Kidney (tissue), 14 donors: ENCODE data around the gene GDA. TPM values are rescaled to one million over a fixed set of nuclear protein-coding genes. Genes with fewer than 3 reads are reported as not detected.

Source experiments
- DNase-seq, 5 donors: peaks; one replicate each; pipeline ENCODE4 v3.0.0-alpha.2; 2013 to 2020
- FAIRE-seq: peaks from 2 replicates; lab custom pipeline; 2012; peaks lifted over from hg19 to GRCh38; lab: Jason Lieb, UNC
- H3K27ac ChIP-seq, 2 donors: one replicate each; pipeline ENCODE4 v1.7.0; 2013; ENCODE audit warnings: low read depth in 2 of 2, low read length in 2 of 2, inconsistent platforms in 1 of 2
- H3K27me3 ChIP-seq: one replicate; pipeline ENCODE4 v1.7.1; 2013; ENCODE audit warnings: low read length, inconsistent platforms; ENCODE audit not compliant: control insufficient read depth, insufficient read depth
- H3K36me3 ChIP-seq, 3 donors: one replicate each; pipeline versions ENCODE4 v1.7.0 to v1.7.1; 2013; ENCODE audit warnings: low read length in 3 of 3, control low read depth in 1 of 3, inconsistent platforms in 1 of 3; ENCODE audit not compliant: insufficient read depth in 3 of 3, control insufficient read depth in 2 of 3
- H3K4me1 ChIP-seq, 3 donors: one replicate each; pipeline versions ENCODE4 v1.7.0 to v1.7.1; 2013; ENCODE audit warnings: low read length in 3 of 3, inconsistent platforms in 1 of 3, low read depth in 1 of 3; ENCODE audit not compliant: control insufficient read depth in 2 of 3, insufficient read depth in 2 of 3
- H3K4me3 ChIP-seq, 3 donors: one replicate each; pipeline versions ENCODE4 v1.7.0 to v1.8.1; 2013; ENCODE audit warnings: low read length in 3 of 3, control low read depth in 1 of 3, inconsistent platforms in 1 of 3
- H3K9ac ChIP-seq, 3 donors: one replicate each; pipeline versions ENCODE4 v1.7.0 to v1.7.1; 2013; ENCODE audit warnings: low read length in 3 of 3, control low read depth in 1 of 3, inconsistent platforms in 1 of 3
- H3K9me3 ChIP-seq, 3 donors: one replicate each; pipeline versions ENCODE4 v1.7.0 to v1.7.1; 2013; ENCODE audit warnings: low read length in 3 of 3, control low read depth in 1 of 3, inconsistent platforms in 1 of 3; ENCODE audit not compliant: control insufficient read depth in 2 of 3, insufficient read depth in 1 of 3
- CTCF ChIP-seq: IDR thresholded peaks from 3 replicates; pipeline ENCODE4 v1.5.1; 2012; ENCODE audit warnings: mild to moderate bottlenecking, moderate library complexity, borderline replicate concordance; ENCODE audit not compliant: insufficient read depth; ENCODE audit errors: extremely low read depth
- intact Hi-C: fragments of 100-400 bp; cut with DNase I; formaldehyde crosslinking; loops from one replicate; pipeline ENCODE4 v1.11.1; 2022
- polyA plus RNA-seq: library from polyadenylated mRNA; stranded (reverse); fragments of 350-450 nt; fragmentation: Illumina TruSeq; extraction: RNeasy Lipid Tissue Mini Kit (QIAGEN cat#74804); gene quantifications from one replicate; pipeline ENCODE4 v1.2.3, GENCODE V29; 2014; ENCODE audit warnings: low read depth, low replicate concordance; ENCODE audit not compliant: insufficient read depth
- total RNA-seq: library from RNA; stranded (reverse); fragmentation: NEBNext Ultra II Directional; extraction: Animal tissue kit (Norgen Biotek cat#: 25700); gene quantifications from one replicate; pipeline ENCODE4 v1.2.1, GENCODE V29; 2021
- donor health status: control.
- donor health status: control.
- donor health status: control.
- donor health status: control.
- donor health status: control.
- donor health status: DM: yes; HTN: yes; CAD: no.
- donor health status: Normal renal cell carcinoma (clear cell type).

Gene GDA
- total and polyA plus RNA-seq, 2 donors from 2014 or later, result 31.4 to 88.1 TPM

- H3K27ac ChIP-seq, result no peak overlapping the region
- no peaks in the 10 kb centered on the region for H3K27me3 ChIP-seq
- no peaks in the 10 kb centered on the region for H3K36me3 ChIP-seq
- H3K9me3 ChIP-seq, result no peaks in the 10 kb centered on the region
- intact Hi-C loops, result no loop called here
- H3K4me1 ChIP-seq, result peaks cover 0 to 13% (median 0%) of the 10 kb centered on the region in 3 donors
- FAIRE-seq, result no peak
- no peak for DNase-seq
- no peak overlapping the region for H3K4me3 ChIP-seq
- no peak overlapping the region for H3K9ac ChIP-seq
- TF ChIP-seq CTCF, result no peak
These were observed 9.4 kb downstream of the GDA start for GRCh38 chr9:72158680-72159079.

GRCh38 chr9:72160446-72161123 is 11.3 kb downstream of the GDA start:
- Histone ChIP-seq H3K9me3 (no peaks in the 10 kb centered on the region), H3K4me3 (no peak overlapping the region), H3K27ac (no peak overlapping the region), H3K36me3 (no peaks in the 10 kb centered on the region), H3K27me3 (no peaks in the 10 kb centered on the region), H3K9ac (no peak overlapping the region), H3K4me1 (peaks cover 0 to 2% (median 0%) of the 10 kb centered on the region in 3 donors)
- TF ChIP-seq CTCF, result no peak
- FAIRE-seq, result no peak
- intact Hi-C loops, result no loop called here
- no peak for DNase-seq

GRCh38 chr9:72165326-72165725 is 16.1 kb downstream of the GDA start:
- intact Hi-C loops, result no loop called here
- no peak overlapping the region for H3K27ac ChIP-seq
- FAIRE-seq (no peak), DNase-seq (no peak)
- no peaks in the 10 kb centered on the region for H3K27me3 ChIP-seq
- no peaks in the 10 kb centered on the region for H3K4me1 ChIP-seq
- no peaks in the 10 kb centered on the region for H3K9me3 ChIP-seq
- no peak for TF ChIP-seq CTCF
- H3K9ac ChIP-seq, result no peak overlapping the region
- H3K36me3 ChIP-seq, result no peaks in the 10 kb centered on the region
- H3K4me3 ChIP-seq, result no peak overlapping the region
